GM18951 (cell line): Measurements from ENCODE around the gene SEMA6D.

Experiments
- POLR2A ChIP-seq: IDR thresholded peaks from 4 replicates; pipeline ENCODE4 v1.6.1; 2011; ENCODE audit warnings: mild to moderate bottlenecking; ENCODE audit not compliant: insufficient read length, insufficient read depth; ENCODE audit errors: extremely low read depth
- in situ Hi-C: fragments of 300-500 bp; cut with MboI; formaldehyde crosslinking; loops from one replicate; pipeline ENCODE4 v1.12.0; 2022; ENCODE audit warnings: low sequenced_read_pairs, mixed read lengths, inconsistent platforms; ENCODE audit not compliant: unreplicated experiment

Gene SEMA6D

GRCh38 chr15:47767035-47767434 is 49.7 kb downstream of the SEMA6D start:
- in situ Hi-C loops: no loop called here
- no peak for TF ChIP-seq POLR2A

- no peak for TF ChIP-seq POLR2A
Observed at GRCh38 chr15:47768735-47769134, 51.4 kb downstream of the SEMA6D start.

GRCh38 chr15:47769166-47769565 is 51.9 kb downstream of the SEMA6D start:
- TF ChIP-seq POLR2A: no peak
- in situ Hi-C loops: no loop called here

More at GRCh38 chr15:47768735-47769134, 51.4 kb downstream of the SEMA6D start:
- in situ Hi-C loops: no loop called here

GRCh38 chr15:47773143-47773542 is 55.8 kb downstream of the SEMA6D start:
- in situ Hi-C loops: no loop called here
- no peak for TF ChIP-seq POLR2A

GRCh38 chr15:47778263-47778770 is 61.0 kb downstream of the SEMA6D start:
- TF ChIP-seq POLR2A: no peak
- in situ Hi-C loops: no loop called here

GRCh38 chr15:47780971-47781370 is 63.7 kb downstream of the SEMA6D start:
- TF ChIP-seq POLR2A: no peak
- in situ Hi-C loops: no loop called here

GRCh38 chr15:47781527-47781926 is 64.2 kb downstream of the SEMA6D start:
- in situ Hi-C loops: no loop called here
- TF ChIP-seq POLR2A: no peak

GRCh38 chr15:47784820-47785219 is 67.5 kb downstream of the SEMA6D start:
- TF ChIP-seq POLR2A: no peak
- in situ Hi-C loops: no loop called here

- no peak for TF ChIP-seq POLR2A
- in situ Hi-C loops: no loop called here
Observed at GRCh38 chr15:47786371-47786770, 69.1 kb downstream of the SEMA6D start.

GRCh38 chr15:47787875-47788274 is 70.6 kb downstream of the SEMA6D start:
- in situ Hi-C loops: no loop called here
- no peak for TF ChIP-seq POLR2A

GRCh38 chr15:47788685-47789084 is 71.4 kb downstream of the SEMA6D start:
- TF ChIP-seq POLR2A: no peak

GRCh38 chr15:47791161-47791560 is 73.9 kb downstream of the SEMA6D start:
- in situ Hi-C loops: no loop called here
- no peak for TF ChIP-seq POLR2A

More at GRCh38 chr15:47788685-47789084, 71.4 kb downstream of the SEMA6D start:
- in situ Hi-C loops: no loop called here

GRCh38 chr15:47792231-47792630 is 74.9 kb downstream of the SEMA6D start:
- in situ Hi-C loops: no loop called here
- no peak for TF ChIP-seq POLR2A

- TF ChIP-seq POLR2A: no peak
- in situ Hi-C loops: no loop called here
Observed at GRCh38 chr15:47794252-47794914, 77.1 kb downstream of the SEMA6D start.

- in situ Hi-C loops: no loop called here
Observed at GRCh38 chr15:47795864-47796263, 78.6 kb downstream of the SEMA6D start.

GRCh38 chr15:47796339-47796738 is 79.0 kb downstream of the SEMA6D start:
- in situ Hi-C loops: no loop called here
- TF ChIP-seq POLR2A: no peak

More at GRCh38 chr15:47795864-47796263, 78.6 kb downstream of the SEMA6D start:
- no peak for TF ChIP-seq POLR2A
